Measurements from ENCODE around the gene CLTCL1. TPM values are rescaled to one million over a fixed set of nuclear protein-coding genes. Genes with fewer than 3 reads are reported as not detected.

The CLTCL1 gene
- total RNA-seq, 1 experiment from 2014 or later = 7.5 TPM

GRCh38 chr22:19194766-19195536 is 96.6 kb downstream of the CLTCL1 start:
- H3K27ac ChIP-seq = no peak overlapping the region
- H3K27me3 ChIP-seq = no peaks in the 10 kb centered on the region
- peaks cover 14% of the 10 kb centered on the region for H3K36me3 ChIP-seq
- no peak for DNase-seq
- no peaks in the 10 kb centered on the region for H3K9me3 ChIP-seq (replicated peaks)
- H3K4me1 ChIP-seq = no peaks in the 10 kb centered on the region
- no peak overlapping the region for H3K4me3 ChIP-seq

- Histone ChIP-seq H3K4me3 (no peak overlapping the region), H3K27ac (no peak overlapping the region), H3K36me3 (peaks cover 14% of the 10 kb centered on the region), H3K4me1 (no peaks in the 10 kb centered on the region), H3K27me3 (no peaks in the 10 kb centered on the region), H3K9me3 (replicated peaks) (no peaks in the 10 kb centered on the region)
- no peak for DNase-seq
Observed at GRCh38 chr22:19193879-19194278, 97.6 kb downstream of the CLTCL1 start.

- peaks cover 3% of the 10 kb centered on the region; the same call in 1 of the 2 replicates for H3K4me1 ChIP-seq
- H3K27ac ChIP-seq = no peak overlapping the region
- H3K27me3 ChIP-seq = no peaks in the 10 kb centered on the region
- DNase-seq = no peak
- H3K9me3 ChIP-seq (replicated peaks) = no peaks in the 10 kb centered on the region
- H3K4me3 ChIP-seq = no peak overlapping the region
- peaks cover 3% of the 10 kb centered on the region; the same call in 1 of the 2 replicates for H3K36me3 ChIP-seq
Observed at GRCh38 chr22:19187716-19188563, 103.6 kb downstream of the CLTCL1 start.

GRCh38 chr22:19184276-19184997 is 107.1 kb downstream of the CLTCL1 start:
- Histone ChIP-seq H3K27ac (no peak overlapping the region), H3K4me3 (no peak overlapping the region), H3K36me3 (no peaks in the 10 kb centered on the region), H3K27me3 (no peaks in the 10 kb centered on the region), H3K4me1 (peaks cover 3% of the 10 kb centered on the region; the same call in 1 of the 2 replicates), H3K9me3 (replicated peaks) (no peaks in the 10 kb centered on the region)
- no peak for DNase-seq

GRCh38 chr22:19183216-19183615 is 108.3 kb downstream of the CLTCL1 start:
- no peak for DNase-seq
- no peaks in the 10 kb centered on the region for H3K36me3 ChIP-seq
- no peaks in the 10 kb centered on the region for H3K9me3 ChIP-seq (replicated peaks)

GRCh38 chr22:19182472-19183157 is 108.9 kb downstream of the CLTCL1 start:
- Histone ChIP-seq H3K4me1 (peaks cover 3% of the 10 kb centered on the region; the same call in 1 of the 2 replicates), H3K4me3 (no peak overlapping the region), H3K36me3 (no peaks in the 10 kb centered on the region), H3K9me3 (replicated peaks) (no peaks in the 10 kb centered on the region), H3K27me3 (no peaks in the 10 kb centered on the region), H3K27ac (no peak overlapping the region)
- no peak for DNase-seq

More at GRCh38 chr22:19183216-19183615, 108.3 kb downstream of the CLTCL1 start:
- peaks cover 3% of the 10 kb centered on the region; the same call in 1 of the 2 replicates for H3K4me1 ChIP-seq
- H3K27me3 ChIP-seq = no peaks in the 10 kb centered on the region
- H3K4me3 ChIP-seq = no peak overlapping the region
- no peak overlapping the region for H3K27ac ChIP-seq

GRCh38 chr22:19181786-19182471 is 109.6 kb downstream of the CLTCL1 start:
- no peak for DNase-seq
- H3K36me3 ChIP-seq = no peaks in the 10 kb centered on the region

GRCh38 chr22:19180740-19181410 is 110.6 kb downstream of the CLTCL1 start:
- no peaks in the 10 kb centered on the region for H3K9me3 ChIP-seq (replicated peaks)
- no peak for DNase-seq
- no peaks in the 10 kb centered on the region for H3K27me3 ChIP-seq
- no peak overlapping the region for H3K27ac ChIP-seq
- no peaks in the 10 kb centered on the region for H3K36me3 ChIP-seq
- peaks cover 3% of the 10 kb centered on the region; the same call in 1 of the 2 replicates for H3K4me1 ChIP-seq
- no peak overlapping the region for H3K4me3 ChIP-seq

More at GRCh38 chr22:19181786-19182471, 109.6 kb downstream of the CLTCL1 start:
- no peaks in the 10 kb centered on the region for H3K27me3 ChIP-seq
- H3K4me1 ChIP-seq = peaks cover 3% of the 10 kb centered on the region; the same call in 1 of the 2 replicates
- H3K9me3 ChIP-seq (replicated peaks) = no peaks in the 10 kb centered on the region
- no peak overlapping the region for H3K27ac ChIP-seq
- no peak overlapping the region for H3K4me3 ChIP-seq

GRCh38 chr22:19180234-19180633 is 111.3 kb downstream of the CLTCL1 start:
- no peaks in the 10 kb centered on the region for H3K27me3 ChIP-seq
- DNase-seq = no peak
- no peaks in the 10 kb centered on the region for H3K36me3 ChIP-seq
- no peaks in the 10 kb centered on the region for H3K9me3 ChIP-seq (replicated peaks)
- no peak overlapping the region for H3K4me3 ChIP-seq
- peaks cover 3% of the 10 kb centered on the region; the same call in 1 of the 2 replicates for H3K4me1 ChIP-seq
- H3K27ac ChIP-seq = no peak overlapping the region

- Histone ChIP-seq H3K4me3 (peak overlapping the region; percentile 92), H3K27ac (no peak overlapping the region; the same call in 1 of the 2 replicates), H3K36me3 (no peaks in the 10 kb centered on the region), H3K9me3 (replicated peaks) (no peaks in the 10 kb centered on the region), H3K27me3 (no peaks in the 10 kb centered on the region), H3K4me1 (peaks cover 4% of the 10 kb centered on the region; the same call in 1 of the 2 replicates)
- peak; percentile 82 to 88 for DNase-seq
Observed at GRCh38 chr22:19179497-19180048, 111.9 kb downstream of the CLTCL1 start.

- Histone ChIP-seq H3K4me1 (peaks cover 10% of the 10 kb centered on the region; the same call in 1 of the 2 replicates), H3K4me3 (peak within 1 kb of the TSS; percentile 92), H3K9me3 (replicated peaks) (no peaks in the 10 kb centered on the region), H3K36me3 (no peaks in the 10 kb centered on the region), H3K27me3 (no peaks in the 10 kb centered on the region), H3K27ac (peak within 1 kb of the TSS; percentile 38; the same call in 1 of the 2 replicates)
- peak; percentile 84 to 89 for DNase-seq
Observed at GRCh38 chr22:19178657-19179496, 112.6 kb downstream of the CLTCL1 start, which contains the start of gene SLC25A1. SLC25A1 (minus strand) TSS chr22:19178736; CDS start chr22:19178673, 63 bp downstream.

- H3K4me3 ChIP-seq = peak overlapping the region; percentile 92
- no peaks in the 10 kb centered on the region for H3K36me3 ChIP-seq
- DNase-seq = peak in 1 of 2 experiments; percentile 49
- peaks cover 10% of the 10 kb centered on the region; the same call in 1 of the 2 replicates for H3K4me1 ChIP-seq
- peak overlapping the region; percentile 38; the same call in 1 of the 2 replicates for H3K27ac ChIP-seq
- no peaks in the 10 kb centered on the region for H3K27me3 ChIP-seq
- H3K9me3 ChIP-seq (replicated peaks) = no peaks in the 10 kb centered on the region
Observed at GRCh38 chr22:19178065-19178656, 113.4 kb downstream of the CLTCL1 start.
